ENCODE results near the gene B4GALT6. TPM values are rescaled to one million over a fixed set of nuclear protein-coding genes. Genes with fewer than 3 reads are reported as not detected.

Gene B4GALT6
- polyA plus RNA-seq, 1 donor from 2014 or later = 19.4 TPM

- Histone ChIP-seq H3K27ac (ENCODE audit: low read length) (no peak overlapping the region), H3K4me2 (ENCODE audit: low read length) (no peak overlapping the region), H3K9ac (ENCODE audit: low read length) (no peak overlapping the region), H2AFZ (ENCODE audit: low read depth, low read length) (no peak overlapping the region), H3F3A (ENCODE audit: insufficient read depth, low read length, poor library complexity, severe bottlenecking) (no peaks in the 10 kb centered on the region), H3K9me3 (ENCODE audit: low read length) (no peaks in the 10 kb centered on the region), H3K79me2 (replicated peaks; ENCODE audit: insufficient read depth, low read length) (peaks cover 63% of the 10 kb centered on the region), H3K4me3 (ENCODE audit: low read length) (no peak overlapping the region), H4K20me1 (ENCODE audit: insufficient read depth) (no peaks in the 10 kb centered on the region), H3K9me2 (ENCODE audit: insufficient read depth, low read length) (no peaks in the 10 kb centered on the region), H3K36me3 (ENCODE audit: insufficient read depth, low read length) (no peaks in the 10 kb centered on the region), H3K27me3 (ENCODE audit: insufficient read depth, low read depth, low read length) (no peaks in the 10 kb centered on the region)
- TF ChIP-seq RAD21 (conservative IDR thresholded peaks at IDR 0.05) (no peak), REST (IDR thresholded peaks at IDR 0.05; ENCODE audit: borderline replicate concordance) (no peak), SMC3 (conservative IDR thresholded peaks at IDR 0.05; ENCODE audit: poor library complexity) (no peak), EP300 (conservative IDR thresholded peaks at IDR 0.05; ENCODE audit: poor library complexity, severe bottlenecking) (no peak), EZH2 (IDR thresholded peaks at IDR 0.05; ENCODE audit: borderline replicate concordance, insufficient read depth, low read length, poor library complexity, severe bottlenecking) (no peak), MXI1 (conservative IDR thresholded peaks at IDR 0.05; ENCODE audit: poor library complexity, severe bottlenecking) (no peak), TAF1 (IDR thresholded peaks at IDR 0.05; ENCODE audit: low read depth) (no peak)
- TF ChIP-seq, protein P1, sequence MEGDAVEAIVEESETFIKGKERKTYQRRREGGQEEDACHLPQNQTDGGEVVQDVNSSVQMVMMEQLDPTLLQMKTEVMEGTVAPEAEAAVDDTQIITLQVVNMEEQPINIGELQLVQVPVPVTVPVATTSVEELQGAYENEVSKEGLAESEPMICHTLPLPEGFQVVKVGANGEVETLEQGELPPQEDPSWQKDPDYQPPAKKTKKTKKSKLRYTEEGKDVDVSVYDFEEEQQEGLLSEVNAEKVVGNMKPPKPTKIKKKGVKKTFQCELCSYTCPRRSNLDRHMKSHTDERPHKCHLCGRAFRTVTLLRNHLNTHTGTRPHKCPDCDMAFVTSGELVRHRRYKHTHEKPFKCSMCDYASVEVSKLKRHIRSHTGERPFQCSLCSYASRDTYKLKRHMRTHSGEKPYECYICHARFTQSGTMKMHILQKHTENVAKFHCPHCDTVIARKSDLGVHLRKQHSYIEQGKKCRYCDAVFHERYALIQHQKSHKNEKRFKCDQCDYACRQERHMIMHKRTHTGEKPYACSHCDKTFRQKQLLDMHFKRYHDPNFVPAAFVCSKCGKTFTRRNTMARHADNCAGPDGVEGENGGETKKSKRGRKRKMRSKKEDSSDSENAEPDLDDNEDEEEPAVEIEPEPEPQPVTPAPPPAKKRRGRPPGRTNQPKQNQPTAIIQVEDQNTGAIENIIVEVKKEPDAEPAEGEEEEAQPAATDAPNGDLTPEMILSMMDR (IDR thresholded peaks at IDR 0.05; ENCODE audit: poor library complexity, severe bottlenecking) = no peak
Observed at GRCh38 chr18:31680433-31680811, 4.0 kb downstream of the B4GALT6 start.

GRCh38 chr18:31679791-31680432 is 4.5 kb downstream of the B4GALT6 start:
- Histone ChIP-seq H3K9ac (ENCODE audit: low read length) (no peak overlapping the region), H3K36me3 (ENCODE audit: insufficient read depth, low read length) (no peaks in the 10 kb centered on the region), H3K4me2 (ENCODE audit: low read length) (no peak overlapping the region), H3K9me2 (ENCODE audit: insufficient read depth, low read length) (no peaks in the 10 kb centered on the region), H3K9me3 (ENCODE audit: low read length) (no peaks in the 10 kb centered on the region), H3F3A (ENCODE audit: insufficient read depth, low read length, poor library complexity, severe bottlenecking) (no peaks in the 10 kb centered on the region), H3K79me2 (replicated peaks; ENCODE audit: insufficient read depth, low read length) (peaks cover 63% of the 10 kb centered on the region), H3K4me3 (ENCODE audit: low read length) (no peak overlapping the region), H3K27ac (ENCODE audit: low read length) (no peak overlapping the region), H2AFZ (ENCODE audit: low read depth, low read length) (no peak overlapping the region), H3K27me3 (ENCODE audit: insufficient read depth, low read depth, low read length) (no peaks in the 10 kb centered on the region), H4K20me1 (ENCODE audit: insufficient read depth) (no peaks in the 10 kb centered on the region)
- TF ChIP-seq SMC3 (conservative IDR thresholded peaks at IDR 0.05; ENCODE audit: poor library complexity) (no peak), EP300 (conservative IDR thresholded peaks at IDR 0.05; ENCODE audit: poor library complexity, severe bottlenecking) (no peak), REST (IDR thresholded peaks at IDR 0.05; ENCODE audit: borderline replicate concordance) (no peak), POLR2AphosphoS5 (IDR thresholded peaks at IDR 0.05) (no peak), MXI1 (conservative IDR thresholded peaks at IDR 0.05; ENCODE audit: poor library complexity, severe bottlenecking) (no peak)
